Fibroblast of lung (primary cell): ENCODE results near the gene ITGB1BP2. TPM values are rescaled to one million over a fixed set of nuclear protein-coding genes. Genes with fewer than 3 reads are reported as not detected.
"Not testable (repeated sequence)": the region's sequence is repeated elsewhere in the genome, so short reads cannot be mapped to it uniquely, and the experiment has no call there.

ENCODE experiments used
- DNase-seq, 2 donors: peaks; one replicate each; pipeline versions ENCODE4 v3.0.0 to v3.0.0-alpha.2; 2010; ENCODE audit warnings: low read depth in 2 of 2
- H2AFZ ChIP-seq: 2 replicates; pipeline ENCODE4 v1.5.1; 2012; ENCODE audit warnings: low read length, control low read depth, inconsistent platforms
- H3K27ac ChIP-seq: 2 replicates; pipeline ENCODE4 v1.5.1; 2011; ENCODE audit warnings: low read length, control low read depth; ENCODE audit not compliant: insufficient read depth
- H3K27me3 ChIP-seq: 2 replicates; pipeline ENCODE4 v1.5.1; 2011; ENCODE audit warnings: mild to moderate bottlenecking, low read length; ENCODE audit not compliant: control insufficient read depth, insufficient read depth
- H3K36me3 ChIP-seq: 2 replicates; pipeline ENCODE4 v1.5.1; 2011; ENCODE audit warnings: low read length; ENCODE audit not compliant: control insufficient read depth, insufficient read depth
- H3K4me1 ChIP-seq: 2 replicates; pipeline ENCODE4 v1.5.1; 2011; ENCODE audit warnings: low read length; ENCODE audit not compliant: control insufficient read depth, insufficient read depth; ENCODE audit errors: extremely low read depth
- H3K4me2 ChIP-seq: 2 replicates; pipeline ENCODE4 v1.5.1; 2011; ENCODE audit warnings: low read length, control low read depth; ENCODE audit not compliant: insufficient read depth; ENCODE audit errors: extremely low read depth
- H3K4me3 ChIP-seq, 4 experiments: fragments of 200-600 bp in 1 of 4; sonication (generic) in 1 of 4; replicated peaks in 1 of 4; 2 replicates each; pipeline ENCODE4 v1.5.1; 2011 to 2016; ENCODE audit warnings: low read length in 4 of 4, low read depth in 3 of 4, mild to moderate bottlenecking in 3 of 4, control low read depth in 2 of 4, inconsistent platforms in 1 of 4, mixed read lengths in 1 of 4; ENCODE audit not compliant: insufficient read depth in 1 of 4; ENCODE audit errors: control extremely low read depth in 1 of 4
- H3K79me2 ChIP-seq: 2 replicates; pipeline ENCODE4 v1.5.1; 2012; ENCODE audit warnings: mild to moderate bottlenecking, low read length, inconsistent platforms; ENCODE audit not compliant: control insufficient read depth, insufficient read depth
- H3K9ac ChIP-seq: 2 replicates; pipeline ENCODE4 v1.5.1; 2011; ENCODE audit warnings: mild to moderate bottlenecking, low read length, control low read depth; ENCODE audit not compliant: insufficient read depth
- H3K9me3 ChIP-seq: 2 replicates; pipeline ENCODE4 v1.5.1; 2012; ENCODE audit warnings: low read depth, low read length; ENCODE audit not compliant: control insufficient read depth, insufficient read depth
- H4K20me1 ChIP-seq: 2 replicates; pipeline ENCODE4 v1.5.1; 2011; ENCODE audit warnings: low read length; ENCODE audit not compliant: control insufficient read depth, insufficient read depth; ENCODE audit errors: extremely low read depth
- CTCF ChIP-seq, 2 donors: IDR thresholded peaks in 1 of 2; conservative IDR thresholded peaks in 1 of 2; 1 replicate in 1 of 2; 2 replicates in 1 of 2; pipeline ENCODE4 v1.5.1; 2011 to 2012; ENCODE audit warnings: low read length in 2 of 2, control low read depth in 1 of 2, inconsistent platforms in 1 of 2, low read depth in 1 of 2, mild to moderate bottlenecking in 1 of 2
- EZH2 ChIP-seq: IDR thresholded peaks from 2 replicates; pipeline ENCODE4 v1.5.1; 2012; ENCODE audit warnings: low read length, control low read depth, mild to moderate bottlenecking; ENCODE audit errors: missing control alignments
- polyA plus RNA-seq, 2 donors: library from polyadenylated mRNA; depleted of rRNA in 1 of 2; stranded (reverse) in 1 of 2; unstranded in 1 of 2; fragments of >200 nt; gene quantifications; 2 replicates each; pipeline ENCODE4 v1.2.1, GENCODE V29; 2011 to 2012; ENCODE audit warnings: missing spikeins in 1 of 2
- total RNA-seq: library from RNA; depleted of rRNA; stranded (reverse); fragments of >200 nt; gene quantifications from 2 replicates; pipeline ENCODE4 v1.2.1, GENCODE V29; 2014

ITGB1BP2 gene
- total and polyA plus RNA-seq, 2 donors (not counting 1 experiment from before 2014, with no cell fraction given): 0.66 to 1.8 TPM

DNA sequence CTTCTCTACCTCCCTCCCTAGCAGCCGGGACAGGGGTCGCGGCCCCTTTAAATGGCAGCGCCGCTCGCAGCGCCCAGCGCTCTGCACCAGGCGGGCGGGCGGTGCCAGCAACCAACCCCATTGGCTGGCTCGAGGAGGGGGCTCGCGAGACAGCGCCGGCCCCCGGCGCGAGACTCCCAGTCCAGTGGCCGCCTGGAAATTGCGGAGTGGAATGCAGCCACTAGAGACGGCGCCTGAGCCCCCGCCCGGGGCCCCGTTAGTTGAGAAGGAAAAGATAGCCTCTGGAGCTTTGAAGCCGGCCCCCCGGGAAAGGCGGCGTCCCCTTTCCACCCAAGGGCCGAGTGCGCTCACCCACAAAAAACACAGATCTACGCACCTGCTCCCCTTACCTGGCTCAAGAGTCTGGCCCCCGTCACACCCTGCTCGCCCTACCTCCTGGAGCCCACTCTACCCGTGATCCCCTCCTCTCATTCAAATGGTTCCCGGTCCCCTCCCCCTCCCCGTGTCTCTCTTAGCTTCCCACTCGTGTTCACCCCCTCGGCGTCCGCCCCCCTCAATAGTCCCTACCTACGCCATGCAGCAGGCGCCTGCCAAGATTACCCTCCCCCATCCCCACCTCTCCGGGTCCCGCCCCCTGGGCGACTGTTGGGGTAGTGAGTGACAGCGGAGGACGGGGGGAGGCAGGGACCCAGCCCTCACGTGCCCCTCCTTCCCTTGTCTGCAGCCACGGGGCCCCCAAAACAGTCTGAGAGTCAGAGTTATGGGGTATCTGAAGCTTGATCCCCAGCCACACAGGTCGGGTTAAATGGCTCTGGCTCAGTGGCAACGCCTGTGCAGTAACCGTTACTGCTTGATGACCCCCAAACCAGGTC lies 47.2 kb upstream of the ITGB1BP2 start, which contains the start of gene ZMYM3:
Gene ZMYM3, minus strand, starts transcription at position 49 of the 872 bp plus-strand sequence. CDS start 885 bp downstream, outside the sequence.
- H3K9me3 ChIP-seq: no peaks in the 10 kb centered on the region
- H3K9ac ChIP-seq: peak within 1 kb of the TSS; percentile 66
- no peaks in the 10 kb centered on the region for H3K79me2 ChIP-seq
- H2AFZ ChIP-seq: peak within 1 kb of the TSS; percentile 62
- TF ChIP-seq EZH2: no peak
- no peak for TF ChIP-seq CTCF (conservative IDR thresholded peaks at IDR 0.05 in 1 of 2, IDR thresholded peaks at IDR 0.05 in 1 of 2; ENCODE audit: low read depth in 1 of 2, low read length in 2 of 2)
- H3K27me3 ChIP-seq: no peaks in the 10 kb centered on the region
- H3K27ac ChIP-seq: peak within 1 kb of the TSS; percentile 69
- H3K4me1 ChIP-seq: peaks cover 4% of the 10 kb centered on the region
- H3K4me3 ChIP-seq: peak within 1 kb of the TSS; percentile 75 to 76 (median 75)
- peak; percentile 81 to 83 for DNase-seq
- H3K4me2 ChIP-seq: peak within 1 kb of the TSS; percentile 93
- no peaks in the 10 kb centered on the region for H3K36me3 ChIP-seq
- no peaks in the 10 kb centered on the region for H4K20me1 ChIP-seq

DNA sequence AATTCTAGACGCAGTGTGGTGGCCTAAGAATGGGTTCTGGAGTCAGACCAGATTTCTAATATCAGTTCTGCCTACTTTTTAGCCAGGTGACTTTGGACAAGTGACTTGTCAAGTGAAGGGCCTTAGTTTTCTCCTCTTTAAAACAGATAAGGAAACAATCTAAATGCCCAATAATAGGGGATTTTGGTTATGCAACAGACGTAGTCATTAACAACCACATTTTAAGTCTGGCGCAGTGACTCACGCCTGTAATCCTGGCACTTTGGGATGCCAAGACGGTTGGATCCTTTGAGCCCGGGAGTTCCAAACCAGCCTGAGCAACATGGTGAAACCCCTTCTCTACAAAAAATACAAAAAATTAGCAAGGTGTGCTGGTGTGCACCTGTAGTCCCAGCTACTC lies 45.5 kb upstream of the ITGB1BP2 start:
- peaks cover 4% of the 10 kb centered on the region for H3K4me1 ChIP-seq
- no peaks in the 10 kb centered on the region for H3K27me3 ChIP-seq
- H3K9ac ChIP-seq: no peak overlapping the region
- H3K27ac ChIP-seq: no peak overlapping the region
- no peak overlapping the region for H2AFZ ChIP-seq
- H3K4me3 ChIP-seq: no peak overlapping the region
- peak in 1 of 2 donors; percentile 23 for DNase-seq
- H3K4me2 ChIP-seq: peak overlapping the region; percentile 5
- H3K9me3 ChIP-seq: no peaks in the 10 kb centered on the region
- TF ChIP-seq EZH2 (no peak), CTCF (conservative IDR thresholded peaks at IDR 0.05 in 1 of 2, IDR thresholded peaks at IDR 0.05 in 1 of 2; ENCODE audit: low read depth in 1 of 2, low read length in 2 of 2) (no peak)
- H3K36me3 ChIP-seq: no peaks in the 10 kb centered on the region
- H3K79me2 ChIP-seq: no peaks in the 10 kb centered on the region
- H4K20me1 ChIP-seq: no peaks in the 10 kb centered on the region

DNA sequence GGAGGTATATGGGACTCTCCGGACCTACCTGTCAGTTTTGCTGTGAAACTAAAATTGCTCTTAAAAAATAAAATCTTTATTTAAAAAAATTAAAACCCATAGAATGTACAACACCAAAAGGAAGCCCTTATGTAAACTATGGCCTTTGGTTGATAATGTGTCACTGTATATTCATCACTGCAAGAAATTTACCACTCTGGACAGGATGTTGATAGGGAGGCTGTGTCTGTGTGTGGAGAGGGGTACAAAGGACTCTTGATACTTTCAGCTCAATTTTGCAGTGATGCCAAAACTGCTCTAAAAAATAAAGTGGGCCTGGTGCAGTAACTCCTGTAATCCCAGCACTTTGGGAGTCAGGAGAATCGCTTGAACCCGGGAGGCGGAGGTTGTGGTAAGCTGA lies 44.7 kb upstream of the ITGB1BP2 start:
- no peaks in the 10 kb centered on the region for H3K9me3 ChIP-seq
- H3K27me3 ChIP-seq: no peaks in the 10 kb centered on the region
- H4K20me1 ChIP-seq: no peaks in the 10 kb centered on the region
- no peaks in the 10 kb centered on the region for H3K79me2 ChIP-seq
- H3K4me3 ChIP-seq: no peak overlapping the region
- no peaks in the 10 kb centered on the region for H3K36me3 ChIP-seq
- no peak overlapping the region for H3K4me2 ChIP-seq
- H3K9ac ChIP-seq: no peak overlapping the region
- H2AFZ ChIP-seq: no peak overlapping the region
- no peak overlapping the region for H3K27ac ChIP-seq
- TF ChIP-seq CTCF (conservative IDR thresholded peaks at IDR 0.05 in 1 of 2, IDR thresholded peaks at IDR 0.05 in 1 of 2; ENCODE audit: low read depth in 1 of 2, low read length in 2 of 2) (no peak), EZH2 (no peak)
- H3K4me1 ChIP-seq: peaks cover 4% of the 10 kb centered on the region
- DNase-seq: no peak

DNA sequence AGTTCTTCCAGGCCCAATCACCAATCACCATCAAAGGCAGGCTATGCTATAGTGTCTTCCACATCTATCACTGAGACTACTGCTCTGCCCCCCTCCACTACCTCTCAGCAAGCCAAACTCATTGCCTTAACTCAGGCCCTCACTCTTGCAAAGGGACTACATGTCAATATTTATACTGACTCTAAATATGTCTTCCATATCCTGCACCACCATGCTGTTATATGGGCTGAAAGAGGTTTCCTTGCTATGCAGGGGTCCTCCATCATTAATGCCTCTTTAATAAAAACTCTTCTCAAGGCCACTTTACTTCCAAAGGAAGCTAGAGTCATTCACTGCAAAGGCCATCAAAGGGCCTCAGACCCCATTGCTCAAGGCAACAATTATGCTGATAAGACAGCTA lies 32.9 kb upstream of the ITGB1BP2 start:
- not testable (repeated sequence) for H3K27ac ChIP-seq, H3K4me3 ChIP-seq, H3K4me2 ChIP-seq, H3K27me3 ChIP-seq, H3K4me1 ChIP-seq, DNase-seq, H3K79me2 ChIP-seq, H3K9ac ChIP-seq, H2AFZ ChIP-seq, H3K9me3 ChIP-seq, H3K36me3 ChIP-seq, H4K20me1 ChIP-seq
